ENCODE results near the gene COL4A3.

The COL4A3 gene

GRCh38 chr2:227163998-227164762 lies at the start of gene COL4A3, which contains the start of gene COL4A4:
Gene COL4A3 (plus strand): TSS chr2:227164624. CDS start chr2:227164727, 103 bp downstream.
Gene COL4A4 (minus strand): TSS chr2:227164205. CDS start chr2:227147483, 16,722 bp downstream.
- peak in 1 of 2 experiments; percentile 13 for DNase-seq

- peak in 1 of 2 experiments; percentile 12 for DNase-seq
Observed at GRCh38 chr2:227115761-227116160, 48.7 kb upstream of the COL4A3 start.

DNA sequence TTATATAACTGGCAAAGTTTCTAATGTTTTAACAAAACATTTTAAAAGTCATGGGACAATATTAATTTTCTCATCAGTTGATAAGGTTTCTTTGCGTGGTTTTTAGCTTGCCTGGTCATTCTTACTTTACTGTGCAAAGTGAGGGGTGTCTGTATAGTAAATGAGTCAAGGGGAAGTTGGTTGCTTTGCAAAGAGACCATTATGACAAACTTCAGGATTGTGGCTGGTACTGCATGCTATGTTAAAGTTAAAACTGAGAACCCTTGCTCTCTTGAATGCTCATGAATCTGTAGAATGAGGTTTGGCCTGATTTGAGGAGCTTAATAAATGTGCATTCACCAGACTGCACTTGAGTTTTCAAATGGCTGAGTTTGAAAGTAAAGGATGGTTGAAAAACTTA lies 47.4 kb upstream of the COL4A3 start:
- no peak for DNase-seq

- DNase-seq, result no peak
Observed at GRCh38 chr2:227117852-227118251, 46.6 kb upstream of the COL4A3 start.

GRCh38 chr2:227118353-227118752 lies 46.1 kb upstream of the COL4A3 start:
- no peak for DNase-seq

DNA sequence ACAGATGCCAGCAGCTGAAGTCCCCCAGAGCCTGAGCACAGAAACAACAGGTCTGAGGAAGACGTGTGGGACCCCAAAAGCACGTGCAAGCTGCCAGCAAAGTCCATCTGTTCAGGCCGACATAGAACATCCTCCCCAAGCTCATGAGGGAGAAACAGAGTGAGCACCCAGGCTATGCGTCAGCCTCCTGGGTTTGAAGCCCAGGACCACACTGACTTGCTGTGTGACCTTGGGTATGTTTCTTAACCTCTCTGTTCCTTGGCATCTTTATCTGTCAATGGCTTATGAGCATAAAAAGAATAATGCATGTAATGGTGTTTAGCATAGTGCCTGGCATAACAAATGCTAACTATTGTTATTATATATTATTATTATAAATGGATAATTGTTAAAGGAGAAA lies 40.7 kb upstream of the COL4A3 start:
- no peak for DNase-seq

- no peak for DNase-seq
Observed at GRCh38 chr2:227124811-227125210, 39.6 kb upstream of the COL4A3 start.

- no peak for DNase-seq
Observed at GRCh38 chr2:227125506-227125905, 38.9 kb upstream of the COL4A3 start.

GRCh38 chr2:227127201-227127600 lies 37.2 kb upstream of the COL4A3 start:
- DNase-seq, result no peak

DNA sequence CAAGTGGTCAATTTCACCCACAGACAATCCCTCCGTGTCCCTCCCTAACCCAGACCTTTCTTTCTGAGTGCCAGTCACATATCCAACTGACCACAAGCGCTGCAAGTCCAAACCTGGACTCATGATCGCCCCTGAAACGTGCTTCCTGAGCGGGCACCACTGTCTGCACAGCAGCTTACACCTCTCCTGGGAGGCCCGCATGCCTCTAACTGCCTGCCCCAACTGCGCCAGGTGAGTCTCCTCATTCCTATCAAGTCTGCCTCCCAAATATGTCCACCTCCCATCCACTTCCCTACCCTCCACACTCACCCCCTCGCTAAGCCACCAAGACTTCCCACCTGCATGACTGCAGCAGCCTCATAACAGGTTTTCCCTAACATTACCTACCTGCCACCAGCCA lies 33.8 kb upstream of the COL4A3 start:
- DNase-seq, result no peak

GRCh38 chr2:227132986-227133385 lies 31.4 kb upstream of the COL4A3 start:
- no peak for DNase-seq

- no peak for DNase-seq
Observed at GRCh38 chr2:227134591-227134990, 29.8 kb upstream of the COL4A3 start.

GRCh38 chr2:227141301-227141700 lies 23.1 kb upstream of the COL4A3 start:
- no peak for DNase-seq

DNA sequence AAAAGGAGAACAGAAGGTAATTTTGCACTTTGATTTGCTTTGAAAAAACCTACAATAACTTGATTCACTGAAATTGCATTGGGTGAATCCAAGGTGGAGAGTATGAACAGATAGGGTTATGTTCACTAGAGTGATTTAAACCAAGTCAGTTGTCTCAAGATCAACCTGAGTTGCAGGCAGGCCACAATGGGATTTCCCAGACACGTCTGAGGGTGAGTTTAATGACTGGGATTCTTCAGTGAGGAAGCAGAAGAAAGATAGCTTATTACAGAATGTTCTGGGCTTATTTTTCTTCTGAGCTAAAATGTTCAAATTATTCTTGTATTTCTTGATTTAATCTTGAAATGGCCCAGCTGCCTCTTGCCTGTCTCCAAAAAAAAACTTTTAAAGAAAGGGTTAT lies 20.5 kb upstream of the COL4A3 start:
- no peak for DNase-seq

DNA sequence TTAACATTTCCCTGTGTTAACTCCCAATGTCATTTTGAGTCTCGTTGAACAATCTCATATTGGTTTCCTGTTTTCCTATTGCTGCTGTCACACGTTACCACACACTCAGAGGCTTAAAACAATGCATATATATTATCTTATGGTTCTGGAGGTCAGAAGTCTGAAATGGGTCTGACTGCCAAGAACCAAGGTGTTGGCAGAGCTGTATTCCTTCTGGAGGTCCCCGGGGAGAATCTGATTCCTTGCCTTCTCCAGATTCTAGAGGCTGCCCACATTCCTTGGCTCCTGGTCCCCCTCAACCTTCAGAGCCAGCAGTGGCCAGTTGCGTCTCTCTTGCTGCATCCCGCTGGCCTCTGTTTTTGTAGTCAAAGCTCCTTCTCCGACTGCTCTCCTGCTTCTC lies 18.0 kb upstream of the COL4A3 start:
- no peak for DNase-seq

GRCh38 chr2:227147023-227147422 lies 17.4 kb upstream of the COL4A3 start:
- DNase-seq, result no peak

DNA sequence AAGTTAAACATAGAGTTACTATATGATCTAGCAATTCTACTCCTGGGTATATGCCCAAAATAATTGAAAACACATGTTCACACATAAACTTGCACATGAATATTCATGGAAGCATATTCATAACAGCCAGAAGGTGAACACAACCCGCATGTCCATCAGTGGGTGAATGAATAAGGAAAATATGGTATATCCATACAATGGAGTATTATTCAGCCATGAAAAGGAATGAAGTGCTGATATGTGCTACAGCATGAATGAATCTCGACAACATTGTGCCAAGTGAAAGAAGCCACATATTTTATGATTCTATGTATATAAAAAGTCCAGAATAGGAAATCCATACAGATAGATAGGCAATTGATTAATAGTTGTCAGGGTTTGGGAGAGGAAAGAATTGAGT lies 16.3 kb upstream of the COL4A3 start:
- no peak for DNase-seq

DNA sequence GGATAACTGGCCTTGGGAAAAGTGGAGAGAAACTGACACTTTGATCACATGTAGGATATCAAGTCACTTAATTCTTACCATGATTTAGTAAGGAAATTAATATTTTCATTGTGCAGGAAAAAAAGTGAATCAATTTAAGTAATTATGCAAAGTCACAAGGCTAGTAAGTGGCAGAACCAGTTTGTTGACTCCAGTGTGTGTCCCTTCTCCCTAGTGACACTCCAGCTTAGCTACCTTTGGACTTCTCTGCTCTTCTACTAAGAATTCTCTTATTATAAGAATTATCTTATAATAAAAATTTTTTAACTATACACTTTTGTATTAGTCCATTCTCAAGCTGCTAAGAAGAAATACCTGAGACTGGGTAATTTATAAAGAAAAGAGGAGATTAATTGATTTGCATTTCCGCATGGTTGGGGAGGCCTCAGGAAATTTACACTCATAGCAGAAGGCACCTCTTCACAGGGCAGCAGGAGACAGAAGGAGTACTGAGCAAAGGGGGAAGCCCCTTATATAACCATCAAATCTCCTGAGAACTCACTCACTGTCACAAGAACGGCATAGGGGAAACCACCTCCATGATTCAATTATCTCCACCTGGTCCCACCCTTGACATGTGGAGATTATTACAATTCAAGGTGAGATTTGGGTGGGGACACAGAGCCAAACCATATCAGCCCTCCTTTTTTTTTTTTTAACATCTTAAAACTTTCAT lies 14.0 kb upstream of the COL4A3 start:
- DNase-seq, result no peak

DNA sequence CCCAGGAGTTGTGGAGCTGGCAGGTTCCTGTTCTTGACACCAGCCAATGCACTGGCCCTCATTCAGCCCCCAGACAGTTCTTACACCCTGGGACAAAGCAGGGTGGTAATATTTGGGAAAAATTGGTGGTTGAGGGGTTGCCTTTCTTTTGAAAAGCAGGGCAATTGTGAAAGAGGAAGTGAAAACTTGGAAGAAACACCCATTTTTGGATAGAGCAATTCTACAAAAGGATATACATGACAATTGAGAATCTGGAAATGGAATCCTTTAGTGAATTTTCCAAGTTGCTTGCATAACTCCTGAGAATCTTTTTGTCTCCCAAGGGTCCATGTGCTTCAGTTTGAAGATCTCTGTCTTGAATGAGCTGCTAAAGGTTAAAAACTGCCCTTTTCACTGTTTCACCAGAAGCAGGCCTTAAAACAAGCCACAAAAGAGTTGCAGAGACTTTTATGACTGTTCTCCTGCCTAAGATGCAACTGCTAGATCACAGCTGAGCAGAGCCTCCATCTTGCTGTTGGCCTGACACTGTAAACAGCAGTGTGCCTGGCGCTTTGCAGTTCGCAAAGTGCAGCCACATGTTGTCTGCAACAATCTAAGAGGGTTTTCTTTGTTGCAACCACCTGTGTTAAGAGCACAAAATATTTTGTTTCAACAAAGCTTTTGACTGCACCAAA lies 12.2 kb upstream of the COL4A3 start:
- DNase-seq, result no peak

- DNase-seq, result no peak
Observed at GRCh38 chr2:227153307-227153706, 11.1 kb upstream of the COL4A3 start.

GRCh38 chr2:227153758-227154486 lies 10.5 kb upstream of the COL4A3 start:
- no peak for DNase-seq

GRCh38 chr2:227154986-227155774 lies 9.2 kb upstream of the COL4A3 start:
- DNase-seq, result no peak
